ENCODE measurements around the gene PKLR. TPM values are rescaled to one million over a fixed set of nuclear protein-coding genes. Genes with fewer than 3 reads are reported as not detected.
"Not testable (repeated sequence)": the region's sequence is repeated elsewhere in the genome, so short reads cannot be mapped to it uniquely, and the experiment has no call there.

The PKLR gene
- total RNA-seq, 1 experiment from 2014 or later: not detected

- DNase-seq (ENCODE audit: low spot score): peak; percentile 79
Observed at GRCh38 chr1:155255243-155256007, 45.8 kb downstream of the PKLR start, which contains the start of gene ENTREP3. ENTREP3 (minus strand) TSS chr1:155255483; CDS start chr1:155254877, 606 bp downstream.

GRCh38 chr1:155254714-155255242 is 46.5 kb downstream of the PKLR start:
- no peak for DNase-seq (ENCODE audit: low spot score)

GRCh38 chr1:155254228-155254713 is 47.0 kb downstream of the PKLR start:
- DNase-seq (ENCODE audit: low spot score): no peak

GRCh38 chr1:155253797-155254196 is 47.4 kb downstream of the PKLR start:
- no peak for DNase-seq (ENCODE audit: low spot score)

GRCh38 chr1:155253208-155253607 is 48.0 kb downstream of the PKLR start:
- DNase-seq (ENCODE audit: low spot score): no peak

- DNase-seq (ENCODE audit: low spot score): no peak
Observed at GRCh38 chr1:155251566-155251965, 49.7 kb downstream of the PKLR start.

GRCh38 chr1:155250633-155251449 is 50.4 kb downstream of the PKLR start:
- DNase-seq (ENCODE audit: low spot score): peak; percentile 86

- DNase-seq (ENCODE audit: low spot score): no peak
Observed at GRCh38 chr1:155250246-155250632, 51.0 kb downstream of the PKLR start.

- no peak for DNase-seq (ENCODE audit: low spot score)
Observed at GRCh38 chr1:155247667-155248553, 53.3 kb downstream of the PKLR start.

- DNase-seq (ENCODE audit: low spot score): not testable (repeated sequence)
Observed at GRCh38 chr1:155246796-155247195, 54.4 kb downstream of the PKLR start.

GRCh38 chr1:155245163-155245524 is 56.1 kb downstream of the PKLR start:
- DNase-seq (ENCODE audit: low spot score): no peak

GRCh38 chr1:155244368-155245162 is 56.7 kb downstream of the PKLR start:
- peak; percentile 99 for DNase-seq (ENCODE audit: low spot score)

- DNase-seq (ENCODE audit: low spot score): no peak
Observed at GRCh38 chr1:155242805-155243358, 58.4 kb downstream of the PKLR start.

- DNase-seq (ENCODE audit: low spot score): no peak
Observed at GRCh38 chr1:155241841-155242264, 59.4 kb downstream of the PKLR start.

GRCh38 chr1:155241069-155241679 is 60.1 kb downstream of the PKLR start:
- DNase-seq (ENCODE audit: low spot score): peak; percentile 84

Other genes with a start within 250 kb of the PKLR start
- 24.4 and 26.9 TPM in 2 replicates for gene EFNA4, start 237.7 kb downstream of the PKLR start, total RNA-seq (2014; rRNA removed; shearing (Covaris generic))
- gene EFNA3, start 222.6 kb downstream of the PKLR start, total RNA-seq (2014; rRNA removed; shearing (Covaris generic)): 7.5 and 9.5 TPM in 2 replicates
- gene EFNA1, start 173.6 kb downstream of the PKLR start, total RNA-seq (2014; rRNA removed; shearing (Covaris generic)): 14.6 and 28.0 TPM in 2 replicates
- gene SLC50A1, start 165.6 kb downstream of the PKLR start, total RNA-seq (2014; rRNA removed; shearing (Covaris generic)): 35.8 and 40.5 TPM in 2 replicates
- 53.2 and 72.4 TPM in 2 replicates for gene DPM3, start 160.9 kb downstream of the PKLR start, total RNA-seq (2014; rRNA removed; shearing (Covaris generic))
- 128 and 140 TPM in 2 replicates for gene KRTCAP2, start 128.1 kb downstream of the PKLR start, total RNA-seq (2014; rRNA removed; shearing (Covaris generic))
- gene TRIM46, start 127.6 kb downstream of the PKLR start, total RNA-seq (2014; rRNA removed; shearing (Covaris generic)): 0.37 and 1.1 TPM in 2 replicates
- 2.8 and 3.9 TPM in 2 replicates for gene THBS3, start 93.5 kb downstream of the PKLR start, total RNA-seq (2014; rRNA removed; shearing (Covaris generic))
- gene MTX1, start 92.7 kb downstream of the PKLR start, total RNA-seq (2014; rRNA removed; shearing (Covaris generic)): 79.5 and 82.1 TPM in 2 replicates
- 5.7 and 11.0 TPM in 2 replicates for gene ENTREP3, start 46.0 kb downstream of the PKLR start, total RNA-seq (2014; rRNA removed; shearing (Covaris generic))
- gene SCAMP3, start 39.1 kb downstream of the PKLR start, total RNA-seq (2014; rRNA removed; shearing (Covaris generic)): 72.7 and 133 TPM in 2 replicates
- 13.7 and 14.6 TPM in 2 replicates for gene CLK2, start 27.9 kb downstream of the PKLR start, total RNA-seq (2014; rRNA removed; shearing (Covaris generic))
- 0.52 TPM in 1 of 2 replicates, not detected in the other for gene HCN3, start 24.0 kb downstream of the PKLR start, total RNA-seq (2014; rRNA removed; shearing (Covaris generic))
- gene FDPS, start 7.4 kb upstream of the PKLR start, total RNA-seq (2014; rRNA removed; shearing (Covaris generic)): 218 and 266 TPM in 2 replicates
- 27.5 and 33.8 TPM in 2 replicates for gene RUSC1, start 19.5 kb upstream of the PKLR start, total RNA-seq (2014; rRNA removed; shearing (Covaris generic))

Data from H4 (cell line).